NCI-H187 treated with DMSO at 0.1 percent for 48 hours (cell line): ENCODE results near the gene SLC1A1.
A peak's percentile ranks its signal among the peaks of the same experiment; 100 is the strongest.
"Not testable (repeated sequence)": the region's sequence is repeated elsewhere in the genome, so short reads cannot be mapped to it uniquely, and the experiment has no call there.

Source experiments
- DNase-seq: peaks from one replicate; lab custom pipeline; 2025; lab: John Stamatoyannopoulos, UW

SLC1A1 gene

GRCh38 chr9:4579001-4579400, 88.7 kb downstream of the SLC1A1 start:
- no peak for DNase-seq

- no peak for DNase-seq
Measured at GRCh38 chr9:4581035-4581760, 90.9 kb downstream of the SLC1A1 start.

- no peak for DNase-seq
Measured at GRCh38 chr9:4581861-4582565, 91.7 kb downstream of the SLC1A1 start.

GRCh38 chr9:4583001-4583400, 92.7 kb downstream of the SLC1A1 start:
- no peak for DNase-seq

GRCh38 chr9:4584636-4585035, 94.4 kb downstream of the SLC1A1 start:
- DNase-seq, result no peak

GRCh38 chr9:4585135-4585534, 94.9 kb downstream of the SLC1A1 start:
- no peak for DNase-seq

GRCh38 chr9:4588721-4589120, 98.5 kb downstream of the SLC1A1 start:
- no peak for DNase-seq

- no peak for DNase-seq
Measured at GRCh38 chr9:4590430-4591122, 100.3 kb downstream of the SLC1A1 start.

GRCh38 chr9:4591123-4591500, 100.8 kb downstream of the SLC1A1 start:
- no peak for DNase-seq

GRCh38 chr9:4592295-4592694, 102.0 kb downstream of the SLC1A1 start:
- no peak for DNase-seq

- DNase-seq, result no peak
Measured at GRCh38 chr9:4592886-4593285, 102.6 kb downstream of the SLC1A1 start.

- no peak for DNase-seq
Measured at GRCh38 chr9:4594545-4594944, 104.3 kb downstream of the SLC1A1 start.

- no peak for DNase-seq
Measured at GRCh38 chr9:4594994-4595393, 104.7 kb downstream of the SLC1A1 start.

GRCh38 chr9:4596165-4596922, 106.1 kb downstream of the SLC1A1 start:
- DNase-seq, result no peak

GRCh38 chr9:4600368-4600767, 110.1 kb downstream of the SLC1A1 start:
- DNase-seq, result no peak

GRCh38 chr9:4603830-4604229, 113.6 kb downstream of the SLC1A1 start:
- no peak for DNase-seq

GRCh38 chr9:4604678-4605095, 114.4 kb downstream of the SLC1A1 start:
- DNase-seq, result peak; percentile 19

- DNase-seq, result not testable (repeated sequence)
Measured at GRCh38 chr9:4606033-4606432, 115.8 kb downstream of the SLC1A1 start.

GRCh38 chr9:4614627-4615026, 124.4 kb downstream of the SLC1A1 start:
- no peak for DNase-seq

GRCh38 chr9:4615251-4615650, 125.0 kb downstream of the SLC1A1 start:
- no peak for DNase-seq

GRCh38 chr9:4615778-4616177, 125.5 kb downstream of the SLC1A1 start:
- DNase-seq, result no peak

- no peak for DNase-seq
Measured at GRCh38 chr9:4617752-4618151, 127.5 kb downstream of the SLC1A1 start.
